Measurements from ENCODE around the gene BTBD9.

DNA sequence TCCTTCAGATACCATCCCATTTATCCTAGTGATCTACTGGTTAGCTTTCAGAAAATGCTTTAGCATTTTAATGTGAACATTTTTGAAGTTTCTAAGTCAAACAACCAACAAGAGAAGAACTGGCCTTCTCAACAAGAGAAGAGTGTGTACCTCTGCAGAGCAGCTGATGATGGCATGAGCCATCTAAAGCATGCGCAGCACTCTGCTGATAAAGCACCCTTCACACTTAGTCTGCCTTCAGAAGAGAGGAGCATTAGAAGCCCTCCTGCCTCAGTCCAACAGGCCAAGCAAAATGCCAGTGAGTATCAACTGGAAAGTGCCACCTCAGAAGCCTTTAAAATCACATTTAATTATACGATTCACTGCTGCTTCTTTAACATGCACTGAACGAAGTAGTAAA is 169.2 kb downstream of the BTBD9 start:
- TF ChIP-seq, protein P1, sequence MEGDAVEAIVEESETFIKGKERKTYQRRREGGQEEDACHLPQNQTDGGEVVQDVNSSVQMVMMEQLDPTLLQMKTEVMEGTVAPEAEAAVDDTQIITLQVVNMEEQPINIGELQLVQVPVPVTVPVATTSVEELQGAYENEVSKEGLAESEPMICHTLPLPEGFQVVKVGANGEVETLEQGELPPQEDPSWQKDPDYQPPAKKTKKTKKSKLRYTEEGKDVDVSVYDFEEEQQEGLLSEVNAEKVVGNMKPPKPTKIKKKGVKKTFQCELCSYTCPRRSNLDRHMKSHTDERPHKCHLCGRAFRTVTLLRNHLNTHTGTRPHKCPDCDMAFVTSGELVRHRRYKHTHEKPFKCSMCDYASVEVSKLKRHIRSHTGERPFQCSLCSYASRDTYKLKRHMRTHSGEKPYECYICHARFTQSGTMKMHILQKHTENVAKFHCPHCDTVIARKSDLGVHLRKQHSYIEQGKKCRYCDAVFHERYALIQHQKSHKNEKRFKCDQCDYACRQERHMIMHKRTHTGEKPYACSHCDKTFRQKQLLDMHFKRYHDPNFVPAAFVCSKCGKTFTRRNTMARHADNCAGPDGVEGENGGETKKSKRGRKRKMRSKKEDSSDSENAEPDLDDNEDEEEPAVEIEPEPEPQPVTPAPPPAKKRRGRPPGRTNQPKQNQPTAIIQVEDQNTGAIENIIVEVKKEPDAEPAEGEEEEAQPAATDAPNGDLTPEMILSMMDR (conservative IDR thresholded peaks at IDR 0.05): no peak
- no peak for TF ChIP-seq EZH2 (IDR thresholded peaks at IDR 0.05; ENCODE audit: low read depth)

All from PC-9 (cell line).